SK-N-SH treated with all-trans-retinoic acid at 6 μM for 48 hours (cell line): ENCODE results near the gene GRIA4.

Experiments
- CREB5 ChIP-seq: fragments of 250-450 bp; sonication (Bioruptor Pico); IDR thresholded peaks from 2 replicates; pipeline ENCODE4 v1.5.1; 2020; ENCODE audit warnings: low read depth, mild to moderate bottlenecking, moderate library complexity
- CSRNP3 ChIP-seq: fragments of 250-450 bp; sonication (Bioruptor Pico); IDR thresholded peaks from 2 replicates; pipeline ENCODE4 v1.5.1; 2021; ENCODE audit warnings: mild to moderate bottlenecking, moderate library complexity
- OSR1 ChIP-seq: fragments of 250-450 bp; sonication (Bioruptor Pico); IDR thresholded peaks from 2 replicates; pipeline ENCODE4 v1.8.0; 2022; ENCODE audit warnings: moderate library complexity, mild to moderate bottlenecking, inconsistent platforms
- PATZ1 ChIP-seq: fragments of 250-450 bp; sonication (Bioruptor Pico); IDR thresholded peaks from 2 replicates; pipeline ENCODE4 v1.8.0; 2020; ENCODE audit warnings: mild to moderate bottlenecking, moderate library complexity, borderline replicate concordance
- RARB ChIP-seq: fragments of 250-450 bp; sonication (Bioruptor Pico); IDR thresholded peaks from 2 replicates; pipeline ENCODE4 v1.8.0; 2021; ENCODE audit warnings: mild to moderate bottlenecking, moderate library complexity
- SNAI2 ChIP-seq: fragments of 250-450 bp; sonication (Bioruptor Pico); IDR thresholded peaks from 2 replicates; pipeline ENCODE4 v1.5.0; 2020; ENCODE audit warnings: mild to moderate bottlenecking, moderate library complexity
- ZFP3 ChIP-seq: fragments of 250-450 bp; sonication (Bioruptor Pico); IDR thresholded peaks from 2 replicates; pipeline ENCODE4 v1.5.0; 2020; ENCODE audit warnings: mild to moderate bottlenecking, moderate library complexity
- ZFP30 ChIP-seq: fragments of 450-650 bp; formaldehyde crosslinking; IDR thresholded peaks from 2 replicates; pipeline ENCODE4 v1.5.0; 2022; ENCODE audit warnings: mild to moderate bottlenecking, moderate library complexity
- ZNF565 ChIP-seq: fragments of 450-650 bp; formaldehyde crosslinking; conservative IDR thresholded peaks from 2 replicates; pipeline ENCODE4 v1.5.0; 2020; ENCODE audit warnings: low read depth, mild to moderate bottlenecking, moderate library complexity
- TF ChIP-seq, protein P1 (sequence below): fragments of 250-450 bp; sonication (Bioruptor Pico); IDR thresholded peaks from 2 replicates; pipeline ENCODE4 v1.8.0; 2021; ENCODE audit warnings: low read depth, mild to moderate bottlenecking, moderate library complexity, borderline replicate concordance

DNA sequence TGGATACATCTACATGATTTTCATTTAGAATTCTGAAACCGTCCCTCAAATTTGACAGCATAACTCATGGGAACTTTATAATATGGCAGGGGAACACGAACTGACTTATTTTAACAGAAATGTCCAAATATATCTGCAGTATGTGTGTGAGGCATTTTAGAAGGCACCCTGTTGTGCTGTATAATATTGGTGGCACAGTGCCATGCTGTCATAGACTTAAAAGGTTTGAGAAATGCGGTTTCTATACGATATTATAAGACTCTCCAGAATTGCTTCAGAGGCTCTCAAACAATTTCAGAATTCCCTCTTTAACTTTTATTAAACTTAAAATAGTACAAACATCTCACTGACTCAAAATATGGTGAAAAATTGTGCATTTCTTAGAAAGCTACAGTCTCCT lies 230.5 kb downstream of the GRIA4 start:
- TF ChIP-seq SNAI2 (CRISPR knock-in tag) (no peak), ZFP3 (CRISPR knock-in tag) (no peak), CREB5 (CRISPR knock-in tag) (no peak), RARB (CRISPR knock-in tag) (no peak), ZNF565 (CRISPR knock-in tag) (no peak), PATZ1 (CRISPR knock-in tag) (no peak), ZFP30 (no peak), CSRNP3 (CRISPR knock-in tag) (no peak), OSR1 (CRISPR knock-in tag) (no peak)
- TF ChIP-seq, protein P1, sequence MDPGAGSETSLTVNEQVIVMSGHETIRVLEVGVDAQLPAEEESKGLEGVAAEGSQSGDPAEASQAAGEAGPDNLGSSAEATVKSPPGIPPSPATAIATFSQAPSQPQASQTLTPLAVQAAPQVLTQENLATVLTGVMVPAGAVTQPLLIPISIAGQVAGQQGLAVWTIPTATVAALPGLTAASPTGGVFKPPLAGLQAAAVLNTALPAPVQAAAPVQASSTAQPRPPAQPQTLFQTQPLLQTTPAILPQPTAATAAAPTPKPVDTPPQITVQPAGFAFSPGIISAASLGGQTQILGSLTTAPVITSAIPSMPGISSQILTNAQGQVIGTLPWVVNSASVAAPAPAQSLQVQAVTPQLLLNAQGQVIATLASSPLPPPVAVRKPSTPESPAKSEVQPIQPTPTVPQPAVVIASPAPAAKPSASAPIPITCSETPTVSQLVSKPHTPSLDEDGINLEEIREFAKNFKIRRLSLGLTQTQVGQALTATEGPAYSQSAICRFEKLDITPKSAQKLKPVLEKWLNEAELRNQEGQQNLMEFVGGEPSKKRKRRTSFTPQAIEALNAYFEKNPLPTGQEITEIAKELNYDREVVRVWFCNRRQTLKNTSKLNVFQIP (CRISPR knock-in tag): no peak
